Left lung (tissue), 10 donors: ENCODE results near the gene RAMACL. TPM values are rescaled to one million over a fixed set of nuclear protein-coding genes. Genes with fewer than 3 reads are reported as not detected.

Experiments used
- ATAC-seq: fragments of 200-7000 bp; cut with Tn5 transposase; one replicate; pipeline ENCODE4 v1.9.1; 2020; ENCODE audit warnings: moderate library complexity
- DNase-seq, 4 donors: peaks; one replicate each; pipeline ENCODE4 v3.0.0-alpha.2; 2013 to 2020
- H3K27ac ChIP-seq, 2 donors: fragments of 200-600 bp; sonication (generic) in 1 of 2; one replicate each; pipeline versions ENCODE4 v1.5.0 to v1.8.0; 2020 to 2021
- H3K27me3 ChIP-seq, 2 donors: fragments of 200-600 bp; sonication (generic) in 1 of 2; one replicate each; pipeline versions ENCODE4 v1.5.0 to v1.8.0; 2020 to 2021
- H3K36me3 ChIP-seq, 2 donors: fragments of 200-600 bp; sonication (generic) in 1 of 2; one replicate each; pipeline versions ENCODE4 v1.5.0 to v1.8.0; 2020 to 2021
- H3K4me1 ChIP-seq, 2 donors: fragments of 200-600 bp; one replicate each; pipeline ENCODE4 v1.8.0; 2021
- H3K4me3 ChIP-seq, 2 donors: fragments of 200-600 bp; sonication (generic) in 1 of 2; one replicate each; pipeline versions ENCODE4 v1.5.0 to v1.8.0; 2020 to 2021; ENCODE audit warnings: mild to moderate bottlenecking in 1 of 2
- H3K9me3 ChIP-seq, 2 donors: fragments of 200-600 bp; sonication (generic) in 1 of 2; one replicate each; pipeline versions ENCODE4 v1.5.0 to v1.8.0; 2020 to 2021
- intact Hi-C, 2 donors: fragments of 100-400 bp; cut with DNase I; formaldehyde crosslinking; loops; one replicate each; pipeline versions ENCODE4 v1.11.2 to v1.14.2; 2022
- polyA plus RNA-seq, 6 donors: library from polyadenylated mRNA; unstranded; fragments of 120-200 nt; gene quantifications; one replicate each; pipeline ENCODE4 v1.2.1, GENCODE V29; 2013; ENCODE audit not compliant: insufficient read length in 6 of 6
- total RNA-seq, 2 donors: library from RNA; stranded (reverse); fragmentation: NEBNext Ultra II Directional; extraction: Animal tissue kit (Norgen Biotek cat#: 25700); gene quantifications; one replicate each; pipeline ENCODE4 v1.2.1, GENCODE V29; 2021
- TF ChIP-seq, protein P1 (sequence below), 2 donors: fragments of 200-600 bp; sonication (generic) in 1 of 2; IDR thresholded peaks; one replicate each; pipeline versions ENCODE4 v1.5.0 to v1.8.0; 2021; ENCODE audit warnings: antibody characterized with exemption in 2 of 2
- donor health status: DM: no; HTN: yes; CAD: no.
- donor health status: DM: no; HTN: no; CAD: no.

RAMACL gene
- total and polyA plus RNA-seq, 8 donors: 0.27 to 6.0 (median 0.47) TPM

DNA sequence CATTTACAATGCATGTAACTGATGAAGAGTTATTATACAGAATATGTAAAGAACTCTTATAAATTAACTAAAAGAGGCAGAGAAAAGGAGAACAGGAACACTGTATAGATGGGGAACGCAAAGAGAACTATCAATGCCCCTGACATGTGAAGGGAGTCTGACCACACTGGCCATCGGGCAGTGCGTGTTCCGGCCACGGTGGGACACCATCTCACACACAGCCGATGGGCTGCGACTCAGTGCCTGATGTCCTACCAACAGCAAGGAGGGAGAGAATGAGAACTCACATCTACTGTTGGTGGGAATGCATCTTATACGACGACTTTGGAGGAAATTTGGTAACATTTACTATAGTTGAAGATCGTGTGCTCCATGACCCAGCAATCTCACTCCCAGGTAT, 15.5 kb upstream of the RAMACL start:
- Histone ChIP-seq H3K27ac (no peak overlapping the region), H3K27me3 (no peaks in the 10 kb centered on the region), H3K4me3 (no peak overlapping the region), H3K36me3 (no peaks in the 10 kb centered on the region), H3K9me3 (no peaks in the 10 kb centered on the region), H3K4me1 (peaks cover 14 to 44% of the 10 kb centered on the region in 2 donors)
- DNase-seq (no peak), ATAC-seq (no peak)
- intact Hi-C loops: no loop called here
- TF ChIP-seq, protein P1, sequence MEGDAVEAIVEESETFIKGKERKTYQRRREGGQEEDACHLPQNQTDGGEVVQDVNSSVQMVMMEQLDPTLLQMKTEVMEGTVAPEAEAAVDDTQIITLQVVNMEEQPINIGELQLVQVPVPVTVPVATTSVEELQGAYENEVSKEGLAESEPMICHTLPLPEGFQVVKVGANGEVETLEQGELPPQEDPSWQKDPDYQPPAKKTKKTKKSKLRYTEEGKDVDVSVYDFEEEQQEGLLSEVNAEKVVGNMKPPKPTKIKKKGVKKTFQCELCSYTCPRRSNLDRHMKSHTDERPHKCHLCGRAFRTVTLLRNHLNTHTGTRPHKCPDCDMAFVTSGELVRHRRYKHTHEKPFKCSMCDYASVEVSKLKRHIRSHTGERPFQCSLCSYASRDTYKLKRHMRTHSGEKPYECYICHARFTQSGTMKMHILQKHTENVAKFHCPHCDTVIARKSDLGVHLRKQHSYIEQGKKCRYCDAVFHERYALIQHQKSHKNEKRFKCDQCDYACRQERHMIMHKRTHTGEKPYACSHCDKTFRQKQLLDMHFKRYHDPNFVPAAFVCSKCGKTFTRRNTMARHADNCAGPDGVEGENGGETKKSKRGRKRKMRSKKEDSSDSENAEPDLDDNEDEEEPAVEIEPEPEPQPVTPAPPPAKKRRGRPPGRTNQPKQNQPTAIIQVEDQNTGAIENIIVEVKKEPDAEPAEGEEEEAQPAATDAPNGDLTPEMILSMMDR (IDR thresholded peaks at IDR 0.05): no peak

DNA sequence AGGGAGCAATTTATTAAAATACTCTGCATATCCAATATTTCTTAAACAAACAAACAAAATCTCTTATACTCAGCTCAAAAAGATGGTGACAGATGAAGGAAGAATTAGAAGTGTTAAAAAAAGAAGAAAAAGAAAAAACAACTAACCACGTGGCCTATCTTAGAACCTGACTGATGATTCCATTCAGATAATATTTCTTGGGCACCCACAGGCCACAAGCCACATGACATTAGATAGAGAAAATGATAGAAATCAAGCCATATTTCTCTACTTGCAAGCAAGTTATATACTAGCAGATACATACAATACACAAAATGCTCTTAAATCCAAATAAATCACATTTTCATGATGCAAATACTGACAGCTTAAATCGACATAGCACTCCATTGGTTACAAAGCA, 14.5 kb upstream of the RAMACL start:
- H3K4me3 ChIP-seq: no peak overlapping the region
- H3K27me3 ChIP-seq: no peaks in the 10 kb centered on the region
- no peak overlapping the region for H3K27ac ChIP-seq
- H3K9me3 ChIP-seq: no peaks in the 10 kb centered on the region
- intact Hi-C loops: no loop called here
- peaks cover 14 to 45% of the 10 kb centered on the region in 2 donors for H3K4me1 ChIP-seq
- ATAC-seq: no peak
- TF ChIP-seq, protein P1 (IDR thresholded peaks at IDR 0.05): no peak
- no peak for DNase-seq
- no peaks in the 10 kb centered on the region for H3K36me3 ChIP-seq

DNA sequence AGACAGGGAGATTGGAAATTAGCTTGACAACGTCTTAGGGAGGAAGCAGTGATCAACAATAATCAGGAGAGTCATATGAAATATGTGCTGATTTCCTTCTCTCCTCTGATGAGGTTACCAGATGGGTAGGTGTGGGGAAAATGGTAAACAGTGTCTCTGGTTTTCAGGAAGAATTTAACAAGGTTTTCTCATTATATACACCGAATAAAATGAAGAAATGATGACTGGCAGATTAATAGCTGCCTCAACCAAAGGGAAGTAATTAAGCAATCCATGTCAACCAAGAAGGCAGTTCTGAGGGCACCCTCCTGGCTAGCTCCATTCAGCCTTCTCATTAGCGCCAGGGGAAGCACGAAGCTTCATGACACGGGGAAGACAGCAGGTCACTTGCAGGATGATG, 12.7 kb upstream of the RAMACL start:
- H3K27ac ChIP-seq: peak overlapping the region; percentile 74 to 81
- no peak for DNase-seq
- H3K4me1 ChIP-seq: peaks cover 14 to 45% of the 10 kb centered on the region in 2 donors
- no peak overlapping the region for H3K4me3 ChIP-seq
- no peaks in the 10 kb centered on the region for H3K9me3 ChIP-seq
- no peaks in the 10 kb centered on the region for H3K36me3 ChIP-seq
- TF ChIP-seq, protein P1 (IDR thresholded peaks at IDR 0.05): no peak
- intact Hi-C loops: no loop called here
- peak; percentile 12 for ATAC-seq
- H3K27me3 ChIP-seq: no peaks in the 10 kb centered on the region

DNA sequence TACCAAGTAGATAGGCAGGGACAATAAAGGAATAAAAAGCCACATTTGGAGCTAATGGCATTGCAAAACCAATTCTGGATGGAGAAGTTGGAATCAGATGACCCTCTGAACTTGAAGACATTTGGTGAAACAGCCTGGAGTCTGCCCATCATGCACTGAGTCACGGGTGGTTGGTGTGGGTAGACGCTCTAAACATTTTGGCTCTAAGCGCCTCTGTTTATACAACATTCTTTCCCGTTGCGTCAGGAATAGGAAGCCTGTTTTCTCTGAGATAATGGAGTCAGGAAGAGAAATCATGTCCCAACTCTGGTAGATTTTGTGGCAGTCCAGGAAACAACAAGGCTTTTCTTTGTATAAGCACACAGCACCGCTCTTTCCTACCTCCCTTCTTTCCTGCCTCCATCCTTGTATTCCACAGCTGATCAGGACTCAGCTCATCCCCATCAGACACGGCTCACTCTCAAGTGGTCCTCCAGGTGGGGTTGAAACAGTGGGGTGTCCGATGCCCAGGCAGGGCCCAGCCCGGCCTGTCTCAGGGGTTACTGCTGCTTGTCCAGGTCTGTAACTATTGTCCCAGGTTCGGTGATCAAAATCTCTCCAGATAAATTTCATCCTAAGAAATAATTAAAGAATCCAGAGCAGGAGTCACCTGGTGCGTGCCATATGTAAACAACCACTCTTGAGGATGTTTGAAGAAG, 12.1 kb upstream of the RAMACL start:
- Histone ChIP-seq H3K4me3 (no peak overlapping the region), H3K9me3 (no peaks in the 10 kb centered on the region), H3K27me3 (no peaks in the 10 kb centered on the region), H3K27ac (peak overlapping the region; percentile 74 to 81), H3K36me3 (no peaks in the 10 kb centered on the region), H3K4me1 (peaks cover 14 to 45% of the 10 kb centered on the region in 2 donors)
- ATAC-seq (peak; percentile 85), DNase-seq (peak in 2 of 4 donors; percentile 35 to 64)
- intact Hi-C loops: no loop called here
- TF ChIP-seq, protein P1 (IDR thresholded peaks at IDR 0.05): no peak

DNA sequence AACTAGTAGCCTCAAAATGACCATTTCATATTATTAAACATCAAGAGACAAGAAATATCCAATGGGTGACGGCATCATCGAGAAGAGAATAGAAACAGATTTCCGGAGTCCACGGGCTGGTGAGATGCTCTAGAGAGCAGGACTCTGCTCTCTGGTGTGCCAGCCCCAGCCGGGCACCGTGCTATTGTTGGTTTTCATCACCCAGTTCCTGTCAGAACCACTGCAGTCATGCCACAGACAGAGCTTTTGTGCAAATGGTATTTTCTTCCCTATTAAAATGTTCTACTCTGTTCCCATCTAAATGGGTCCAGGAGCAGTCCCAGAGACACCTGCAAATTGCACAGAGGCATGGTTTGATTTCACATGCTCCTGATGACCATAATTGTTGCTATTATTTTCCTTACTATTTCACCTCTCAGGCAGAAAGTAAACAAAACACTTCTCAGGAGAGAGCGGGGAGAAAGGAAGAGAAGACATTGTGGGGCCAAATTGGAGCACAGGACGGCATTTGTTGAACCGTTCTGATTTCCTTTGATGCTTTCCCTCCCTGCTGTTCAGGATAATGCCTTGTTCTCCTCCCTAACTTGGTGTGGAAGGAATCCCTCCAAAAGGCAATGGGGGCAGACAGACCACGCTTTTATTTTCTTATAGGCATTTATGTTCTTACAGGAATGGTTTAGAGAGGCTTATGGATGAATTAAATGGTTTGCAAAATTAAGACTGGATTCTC, 11.4 kb upstream of the RAMACL start:
- Histone ChIP-seq H3K36me3 (no peaks in the 10 kb centered on the region), H3K9me3 (no peaks in the 10 kb centered on the region), H3K4me1 (peaks cover 14 to 39% of the 10 kb centered on the region in 2 donors), H3K27me3 (no peaks in the 10 kb centered on the region), H3K27ac (peak overlapping the region; percentile 74 to 81), H3K4me3 (no peak overlapping the region)
- no peak for DNase-seq
- ATAC-seq: no peak
- intact Hi-C loops: no loop called here
- TF ChIP-seq, protein P1 (IDR thresholded peaks at IDR 0.05): no peak
